GM21515 (cell line): ENCODE results near the gene C19orf33.

Experiments used
- ATAC-seq: cut with Tn5 transposase; IDR thresholded peaks from one replicate; pipeline ENCODE4 v1.9.1; 2021; ENCODE audit not compliant: unreplicated experiment

C19orf33 gene

DNA sequence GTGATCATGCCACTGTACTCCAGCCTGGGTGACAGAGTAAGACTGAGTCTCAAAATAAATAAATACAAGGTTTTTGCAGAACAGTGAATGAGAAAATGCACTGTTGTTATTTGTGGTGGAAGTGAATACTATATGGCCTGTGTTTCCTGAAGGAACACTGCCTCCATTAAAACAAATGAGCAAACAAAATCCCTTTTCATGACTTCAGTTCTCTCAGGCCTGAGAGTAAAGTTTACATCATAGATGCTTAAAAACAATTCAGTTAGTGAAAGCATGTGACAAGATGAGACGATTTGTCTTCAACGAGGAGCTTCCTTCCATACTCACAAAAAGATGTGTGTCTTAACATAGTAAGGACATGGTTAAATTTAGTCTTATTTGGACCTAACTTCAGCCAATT is 25.3 kb upstream of the C19orf33 start:
- no peak for ATAC-seq

GRCh38 chr19:38280030-38280921 is 23.8 kb upstream of the C19orf33 start:
- ATAC-seq, result no peak

- no peak for ATAC-seq
Measured at GRCh38 chr19:38281811-38282566, 22.1 kb upstream of the C19orf33 start.

DNA sequence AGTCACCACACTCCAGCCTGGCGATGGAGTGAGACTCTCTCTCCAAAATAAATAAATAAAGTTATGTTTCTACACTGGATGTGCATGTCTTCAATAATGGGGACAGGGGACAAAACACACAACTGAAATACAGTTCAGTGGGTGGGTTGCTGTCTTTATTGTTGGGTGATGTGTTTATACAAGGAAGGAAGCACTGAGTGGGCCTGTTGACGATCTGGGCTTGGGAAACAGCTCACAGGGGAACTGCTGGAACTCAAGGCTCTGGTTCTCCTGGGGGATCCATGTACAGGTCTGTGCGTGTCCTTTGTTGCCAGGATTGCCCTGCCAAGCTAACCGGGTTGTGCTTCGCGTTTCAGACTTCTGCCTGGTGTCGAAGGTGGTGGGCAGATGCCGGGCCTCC is 20.8 kb upstream of the C19orf33 start:
- ATAC-seq, result no peak

DNA sequence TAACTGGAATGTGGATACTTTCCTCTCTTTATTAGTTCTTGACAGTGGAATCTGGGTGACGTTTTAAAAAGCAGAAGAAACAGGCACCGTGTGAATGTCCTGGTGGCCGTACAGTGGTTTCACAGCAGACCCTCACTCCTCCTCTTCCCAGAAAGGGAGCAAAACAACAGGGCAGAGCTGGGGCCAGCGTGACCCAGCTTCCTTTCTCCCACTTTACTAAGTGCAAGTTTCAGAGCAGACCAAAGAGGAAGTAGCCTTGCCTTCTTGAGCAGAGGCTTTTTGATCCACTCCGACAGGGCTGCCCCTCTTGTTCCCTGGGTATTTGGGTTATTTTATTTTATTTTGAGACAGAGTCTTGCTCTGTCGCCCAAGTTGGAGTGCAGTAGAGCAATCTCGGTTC is 19.6 kb upstream of the C19orf33 start:
- no peak for ATAC-seq

GRCh38 chr19:38285567-38285966 is 18.5 kb upstream of the C19orf33 start:
- no peak for ATAC-seq

GRCh38 chr19:38287604-38288003 is 16.4 kb upstream of the C19orf33 start:
- no peak for ATAC-seq

GRCh38 chr19:38288123-38288855 is 15.8 kb upstream of the C19orf33 start:
- no peak for ATAC-seq

DNA sequence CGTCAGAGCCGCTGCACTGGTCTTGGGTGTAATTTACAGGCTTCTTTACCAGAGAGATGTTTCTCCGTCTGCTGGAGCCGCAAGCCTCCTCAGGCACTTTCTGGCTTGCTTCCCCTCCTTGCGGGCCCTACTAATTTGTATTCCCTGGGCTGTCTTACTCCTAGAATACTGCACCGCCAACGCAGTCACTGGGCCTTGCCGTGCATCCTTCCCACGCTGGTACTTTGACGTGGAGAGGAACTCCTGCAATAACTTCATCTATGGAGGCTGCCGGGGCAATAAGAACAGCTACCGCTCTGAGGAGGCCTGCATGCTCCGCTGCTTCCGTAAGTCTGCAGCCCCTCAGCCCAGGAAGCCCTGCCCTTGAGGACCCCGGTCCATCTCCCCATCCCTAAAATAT is 14.1 kb upstream of the C19orf33 start:
- ATAC-seq, result no peak

- ATAC-seq, result no peak
Measured at GRCh38 chr19:38290631-38291147, 13.4 kb upstream of the C19orf33 start.

DNA sequence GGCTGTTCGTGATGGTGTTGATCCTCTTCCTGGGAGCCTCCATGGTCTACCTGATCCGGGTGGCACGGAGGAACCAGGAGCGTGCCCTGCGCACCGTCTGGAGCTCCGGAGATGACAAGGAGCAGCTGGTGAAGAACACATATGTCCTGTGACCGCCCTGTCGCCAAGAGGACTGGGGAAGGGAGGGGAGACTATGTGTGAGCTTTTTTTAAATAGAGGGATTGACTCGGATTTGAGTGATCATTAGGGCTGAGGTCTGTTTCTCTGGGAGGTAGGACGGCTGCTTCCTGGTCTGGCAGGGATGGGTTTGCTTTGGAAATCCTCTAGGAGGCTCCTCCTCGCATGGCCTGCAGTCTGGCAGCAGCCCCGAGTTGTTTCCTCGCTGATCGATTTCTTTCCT is 12.2 kb upstream of the C19orf33 start:
- no peak for ATAC-seq

DNA sequence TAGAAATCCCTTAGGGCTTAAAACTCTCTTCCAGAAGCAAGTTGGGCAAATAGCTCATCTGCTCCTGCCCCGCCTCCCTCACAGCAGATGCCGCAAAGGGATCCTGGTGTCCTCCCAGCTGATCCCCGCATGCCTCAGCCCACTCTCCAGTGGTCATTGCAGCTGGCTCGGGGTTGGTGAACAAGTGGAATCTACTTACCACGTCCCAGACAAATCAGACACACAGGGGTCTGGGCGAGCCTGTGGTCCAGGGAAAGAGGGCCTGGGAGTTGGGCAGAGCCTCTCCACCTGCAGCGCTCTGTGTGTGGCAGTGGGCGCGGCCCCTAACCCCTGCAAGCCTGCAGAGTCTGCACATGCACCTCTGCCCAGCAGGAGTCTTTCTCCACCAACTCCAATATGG is 10.8 kb upstream of the C19orf33 start:
- ATAC-seq, result no peak

DNA sequence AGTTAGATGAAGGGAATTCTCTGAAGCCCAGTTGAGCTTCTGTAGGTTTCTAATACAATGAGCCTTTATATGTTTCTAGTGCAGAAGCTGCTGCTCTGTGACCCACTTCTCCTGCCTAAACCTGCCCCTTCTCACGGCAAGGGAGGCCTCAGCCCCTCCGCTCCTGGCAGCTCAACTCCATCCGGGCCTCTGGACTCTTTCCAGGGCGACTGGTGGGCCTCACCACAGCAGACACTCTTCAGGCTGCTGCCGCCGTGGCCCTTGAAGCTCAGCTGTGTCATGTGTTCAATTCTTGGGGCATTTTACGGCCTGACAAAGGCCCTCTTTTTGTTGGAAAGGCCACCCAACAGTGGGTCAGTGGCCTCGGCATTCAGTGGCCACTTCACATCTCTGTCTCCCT is 10.0 kb upstream of the C19orf33 start:
- ATAC-seq, result no peak

GRCh38 chr19:38298821-38299680 is 5.0 kb upstream of the C19orf33 start:
- no peak for ATAC-seq

DNA sequence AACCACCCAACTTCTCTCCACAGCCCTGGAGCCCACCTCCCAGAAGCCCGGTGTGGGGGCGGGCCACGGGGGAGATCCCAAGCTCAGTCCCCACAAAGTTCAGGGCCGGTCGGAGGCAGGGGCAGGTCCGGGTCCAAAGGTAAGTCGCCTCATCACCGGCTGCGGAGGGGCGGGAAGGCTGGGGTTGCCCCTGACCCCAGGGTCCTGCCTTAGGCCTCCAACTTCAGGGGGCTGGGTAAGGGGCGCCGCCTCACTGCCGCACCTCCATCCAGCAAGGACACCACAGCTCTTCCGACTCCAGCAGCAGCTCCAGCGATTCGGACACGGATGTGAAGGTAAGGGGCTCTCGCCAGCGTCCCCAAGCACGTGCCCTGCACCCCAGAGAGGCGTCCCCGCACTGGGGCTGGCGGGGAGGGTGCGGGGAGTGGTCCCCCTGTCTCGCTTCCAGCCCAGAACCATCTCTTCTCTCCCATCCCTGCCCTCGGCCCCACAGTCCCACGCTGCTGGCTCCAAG is 358 bp downstream of the C19orf33 start:
- no peak for ATAC-seq

GRCh38 chr19:38304866-38305429 is 897 bp downstream of the C19orf33 start:
- ATAC-seq, result no peak

DNA sequence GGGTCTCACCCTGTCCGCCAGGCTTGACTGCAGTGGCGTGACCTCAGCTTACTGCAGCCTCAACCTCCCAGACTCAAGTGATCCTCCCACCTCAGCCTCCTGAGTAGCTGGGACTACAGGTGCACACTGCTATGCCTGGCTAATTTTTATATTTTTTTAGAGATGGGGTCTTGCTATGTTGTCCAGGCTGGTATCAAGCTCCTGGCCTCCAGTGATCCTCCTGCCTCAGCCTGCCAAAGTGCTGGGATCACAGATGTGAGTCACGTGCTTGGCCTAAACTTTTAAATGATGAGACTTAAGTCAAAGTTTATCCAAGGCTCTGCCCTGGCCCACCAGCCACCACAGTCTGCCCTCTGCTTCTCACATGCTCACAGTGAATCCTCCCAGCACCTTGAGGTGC is 2.2 kb downstream of the C19orf33 start:
- ATAC-seq, result no peak

GRCh38 chr19:38307076-38307475 is 3.0 kb downstream of the C19orf33 start:
- ATAC-seq, result no peak

- ATAC-seq, result no peak
Measured at GRCh38 chr19:38307597-38307996, 3.5 kb downstream of the C19orf33 start.
